ENCODE data around the gene CDYL.

Gene CDYL

GRCh38 chr6:4950076-4950475, 173.9 kb downstream of the CDYL start:
- Histone ChIP-seq H3F3A (ENCODE audit: insufficient read depth, low read length) (no peaks in the 10 kb centered on the region), H4K20me1 (ENCODE audit: insufficient read depth, low read length) (no peaks in the 10 kb centered on the region), H2AFZ (ENCODE audit: low read length) (no peak overlapping the region), H3K9me3 (ENCODE audit: low read length) (no peaks in the 10 kb centered on the region), H3K9me2 (ENCODE audit: low read depth, low read length) (no peaks in the 10 kb centered on the region), H3K27ac (ENCODE audit: low read depth, low read length, poor library complexity, severe bottlenecking) (no peak overlapping the region), H3K9ac (ENCODE audit: low read length) (no peak overlapping the region), H3K4me2 (ENCODE audit: low read length) (no peak overlapping the region), H3K79me2 (ENCODE audit: insufficient read depth, low read length) (no peaks in the 10 kb centered on the region), H3K36me3 (ENCODE audit: insufficient read depth, low read length) (no peaks in the 10 kb centered on the region; the same call in 1 of the 2 replicates), H3K27me3 (ENCODE audit: insufficient read depth, low read length) (no peaks in the 10 kb centered on the region), H3K4me1 (ENCODE audit: insufficient read depth, low read length, severe bottlenecking) (no peaks in the 10 kb centered on the region), H3K4me3 (ENCODE audit: low read depth, low read length, poor library complexity, severe bottlenecking) (no peak overlapping the region)
- no peak for TF ChIP-seq EZH2 (IDR thresholded peaks at IDR 0.05; ENCODE audit: borderline replicate concordance, low read length)
- TF ChIP-seq CTCF (IDR thresholded peaks at IDR 0.05; ENCODE audit: low read length) = no peak

GRCh38 chr6:4950836-4951533, 174.8 kb downstream of the CDYL start:
- Histone ChIP-seq H4K20me1 (ENCODE audit: insufficient read depth, low read length) (no peaks in the 10 kb centered on the region), H3F3A (ENCODE audit: insufficient read depth, low read length) (no peaks in the 10 kb centered on the region), H3K36me3 (ENCODE audit: insufficient read depth, low read length) (no peaks in the 10 kb centered on the region; the same call in 1 of the 2 replicates), H3K9ac (ENCODE audit: low read length) (no peak overlapping the region), H3K27ac (ENCODE audit: low read depth, low read length, poor library complexity, severe bottlenecking) (no peak overlapping the region), H3K4me3 (ENCODE audit: low read depth, low read length, poor library complexity, severe bottlenecking) (no peak overlapping the region), H2AFZ (ENCODE audit: low read length) (no peak overlapping the region), H3K4me1 (ENCODE audit: insufficient read depth, low read length, severe bottlenecking) (no peaks in the 10 kb centered on the region), H3K9me2 (ENCODE audit: low read depth, low read length) (no peaks in the 10 kb centered on the region), H3K4me2 (ENCODE audit: low read length) (no peak overlapping the region), H3K27me3 (ENCODE audit: insufficient read depth, low read length) (no peaks in the 10 kb centered on the region), H3K9me3 (ENCODE audit: low read length) (no peaks in the 10 kb centered on the region), H3K79me2 (ENCODE audit: insufficient read depth, low read length) (no peaks in the 10 kb centered on the region)
- TF ChIP-seq EZH2 (IDR thresholded peaks at IDR 0.05; ENCODE audit: borderline replicate concordance, low read length) = no peak
- TF ChIP-seq CTCF (IDR thresholded peaks at IDR 0.05; ENCODE audit: low read length) = no peak

GRCh38 chr6:4953440-4953839, 177.2 kb downstream of the CDYL start:
- no peaks in the 10 kb centered on the region for H3F3A ChIP-seq (ENCODE audit: insufficient read depth, low read length)
- no peaks in the 10 kb centered on the region for H3K79me2 ChIP-seq (ENCODE audit: insufficient read depth, low read length)
- no peaks in the 10 kb centered on the region for H3K9me3 ChIP-seq (ENCODE audit: low read length)
- TF ChIP-seq EZH2 (IDR thresholded peaks at IDR 0.05; ENCODE audit: borderline replicate concordance, low read length) (no peak), CTCF (IDR thresholded peaks at IDR 0.05; ENCODE audit: low read length) (no peak)
- no peaks in the 10 kb centered on the region for H3K27me3 ChIP-seq (ENCODE audit: insufficient read depth, low read length)
- H3K9ac ChIP-seq (ENCODE audit: low read length) = no peak overlapping the region
- H3K4me3 ChIP-seq (ENCODE audit: low read depth, low read length, poor library complexity, severe bottlenecking) = no peak overlapping the region
- H3K4me2 ChIP-seq (ENCODE audit: low read length) = no peak overlapping the region
- H3K36me3 ChIP-seq (ENCODE audit: insufficient read depth, low read length) = no peaks in the 10 kb centered on the region; the same call in 1 of the 2 replicates
- no peak overlapping the region for H3K27ac ChIP-seq (ENCODE audit: low read depth, low read length, poor library complexity, severe bottlenecking)
- no peaks in the 10 kb centered on the region for H3K9me2 ChIP-seq (ENCODE audit: low read depth, low read length)
- no peak overlapping the region for H2AFZ ChIP-seq (ENCODE audit: low read length)
- H4K20me1 ChIP-seq (ENCODE audit: insufficient read depth, low read length) = no peaks in the 10 kb centered on the region
- no peaks in the 10 kb centered on the region for H3K4me1 ChIP-seq (ENCODE audit: insufficient read depth, low read length, severe bottlenecking)
